ENCODE measurements around the gene EPB42.
A peak's percentile ranks its signal among the peaks of the same experiment; 100 is the strongest.
"Not testable (repeated sequence)": the region's sequence is repeated elsewhere in the genome, so short reads cannot be mapped to it uniquely, and the experiment has no call there.

The EPB42 gene

GRCh38 chr15:43185157-43186002, 35.4 kb downstream of the EPB42 start, which contains the start of gene CCNDBP1:
CCNDBP1 (plus strand) TSS chr15:43185403; CDS start chr15:43185499, 96 bp downstream.
- DNase-seq (ENCODE audit: low spot score) = peak; percentile 90

- DNase-seq (ENCODE audit: low spot score) = no peak
These were observed 36.3 kb downstream of the EPB42 start for GRCh38 chr15:43184407-43185124.

- DNase-seq (ENCODE audit: low spot score) = peak; percentile 6
These were observed 37.5 kb downstream of the EPB42 start for GRCh38 chr15:43183270-43183669.

GRCh38 chr15:43177147-43177546, 43.7 kb downstream of the EPB42 start:
- not testable (repeated sequence) for DNase-seq (ENCODE audit: low spot score)

- not testable (repeated sequence) for DNase-seq (ENCODE audit: low spot score)
These were observed 45.0 kb downstream of the EPB42 start for GRCh38 chr15:43175656-43176309.

- DNase-seq (ENCODE audit: low spot score) = no peak
These were observed 50.9 kb downstream of the EPB42 start for GRCh38 chr15:43169888-43170287.

GRCh38 chr15:43168192-43169107, 52.4 kb downstream of the EPB42 start:
- DNase-seq (ENCODE audit: low spot score) = peak; percentile 75

- not testable (repeated sequence) for DNase-seq (ENCODE audit: low spot score)
These were observed 53.6 kb downstream of the EPB42 start for GRCh38 chr15:43167261-43167660.

- DNase-seq (ENCODE audit: low spot score) = no peak
These were observed 55.0 kb downstream of the EPB42 start for GRCh38 chr15:43165801-43166325.

- DNase-seq (ENCODE audit: low spot score) = no peak
These were observed 67.5 kb downstream of the EPB42 start for GRCh38 chr15:43153269-43153668.

- no peak for DNase-seq (ENCODE audit: low spot score)
These were observed 69.1 kb downstream of the EPB42 start for GRCh38 chr15:43151688-43152087.

- peak; percentile 89 for DNase-seq (ENCODE audit: low spot score)
These were observed 70.5 kb downstream of the EPB42 start for GRCh38 chr15:43150191-43150929.
